Activated B cell treated with CpG ODN at 0.5 μM for 24 hours (primary cell): ENCODE results near the gene TUBB1. TPM values are rescaled to one million over a fixed set of nuclear protein-coding genes. Genes with fewer than 3 reads are reported as not detected.

ENCODE experiments used
- ATAC-seq: fragments of 200-7000 bp; cut with Tn5 transposase; one replicate; pipeline ENCODE4 v1.10.0; 2021; ENCODE audit warnings: low read depth, mild to moderate bottlenecking, moderate library complexity
- CTCF ChIA-PET: fragments of 350-600 bp; sonication (Branson Sonifier 250); formaldehyde crosslinking; loops from one replicate; lab custom pipeline; 2021; ENCODE audit warnings: antibody characterized with exemption; lab: Charles Lee
- POLR2A ChIA-PET: fragments of 350-600 bp; sonication (Branson Sonifier 250); formaldehyde crosslinking; loops from one replicate; lab custom pipeline; 2021; ENCODE audit warnings: antibody characterized with exemption; lab: Charles Lee
- DNase-seq: peaks from one replicate; pipeline ENCODE4 v3.0.0; 2022
- H3K27ac Mint-ChIP-seq: one replicate; pipeline ENCODE4 v1.8.0; 2020; ENCODE audit warnings: mixed read lengths
- H3K27me3 Mint-ChIP-seq: one replicate; pipeline ENCODE4 v1.8.0; 2021; ENCODE audit warnings: mixed read lengths
- H3K36me3 Mint-ChIP-seq: one replicate; pipeline ENCODE4 v1.8.0; 2021; ENCODE audit warnings: low read depth, mixed read lengths
- H3K4me1 Mint-ChIP-seq: one replicate; pipeline ENCODE4 v1.8.0; 2021; ENCODE audit warnings: mixed read lengths
- H3K4me3 Mint-ChIP-seq: one replicate; pipeline ENCODE4 v1.8.0; 2020; ENCODE audit warnings: mild to moderate bottlenecking, mixed read lengths
- H3K9me3 Mint-ChIP-seq: one replicate; pipeline ENCODE4 v1.8.0; 2020; ENCODE audit warnings: mixed read lengths
- CTCF ChIP-seq: fragments of 200-600 bp; IDR thresholded peaks from one replicate; pipeline ENCODE4 v1.8.0; 2022; ENCODE audit warnings: antibody characterized with exemption, mild to moderate bottlenecking
- intact Hi-C: fragments of 100-400 bp; cut with micrococcal nuclease; formaldehyde crosslinking; loops from one replicate; pipeline ENCODE4 v1.15.1; 2024
- total RNA-seq: library from RNA; stranded (reverse); gene quantifications from 2 replicates; pipeline ENCODE4 v1.2.3, GENCODE V29; 2022

TUBB1 gene
- total RNA-seq, 1 donor from 2014 or later = 0.09 TPM

GRCh38 chr20:59064214-59064722, 45.0 kb downstream of the TUBB1 start:
- intact Hi-C loops = no loop called here
- ChIA-PET POLR2A (no interaction called here), CTCF (no interaction called here)
- H3K27ac Mint-ChIP-seq = no peak overlapping the region
- no peaks in the 10 kb centered on the region for H3K36me3 Mint-ChIP-seq
- ATAC-seq = no peak
- no peak overlapping the region for H3K4me3 Mint-ChIP-seq
- no peak for DNase-seq
- TF ChIP-seq CTCF = no peak
- peaks cover 15% of the 10 kb centered on the region for H3K27me3 Mint-ChIP-seq
- H3K9me3 Mint-ChIP-seq = no peaks in the 10 kb centered on the region
- no peaks in the 10 kb centered on the region for H3K4me1 Mint-ChIP-seq

DNA sequence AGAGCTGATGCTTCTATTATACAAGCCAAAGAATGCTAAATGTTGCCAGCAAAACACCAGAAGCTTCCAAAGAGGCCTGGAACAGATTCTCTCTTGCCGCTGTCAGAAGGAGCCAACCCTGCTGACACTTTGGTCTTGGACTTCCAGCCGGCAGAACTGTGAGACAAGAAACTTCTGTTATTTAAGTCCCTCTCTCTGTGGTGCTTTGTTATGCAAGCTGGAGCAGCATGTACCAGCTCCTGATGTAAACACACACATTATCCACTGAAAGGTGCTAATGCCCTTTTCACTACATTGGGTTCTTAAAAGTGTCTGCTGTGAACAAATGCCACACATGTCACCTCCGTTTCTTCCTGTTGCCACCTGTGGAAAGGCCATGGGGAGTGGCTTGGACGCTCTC, 49.3 kb downstream of the TUBB1 start:
- DNase-seq = no peak
- no peak overlapping the region for H3K27ac Mint-ChIP-seq
- intact Hi-C loops = no loop called here
- H3K27me3 Mint-ChIP-seq = peaks cover 9% of the 10 kb centered on the region
- TF ChIP-seq CTCF = no peak
- no peak for ATAC-seq
- no peaks in the 10 kb centered on the region for H3K36me3 Mint-ChIP-seq
- peaks cover 18% of the 10 kb centered on the region for H3K4me1 Mint-ChIP-seq
- ChIA-PET POLR2A (no interaction called here), CTCF (interaction anchor here (1.2 kb wide), 1 partner anchor 140 kb away, joined by 3 read pairs; no protein-coding TSS in a partner anchor)
- H3K4me3 Mint-ChIP-seq = no peak overlapping the region
- no peaks in the 10 kb centered on the region for H3K9me3 Mint-ChIP-seq

DNA sequence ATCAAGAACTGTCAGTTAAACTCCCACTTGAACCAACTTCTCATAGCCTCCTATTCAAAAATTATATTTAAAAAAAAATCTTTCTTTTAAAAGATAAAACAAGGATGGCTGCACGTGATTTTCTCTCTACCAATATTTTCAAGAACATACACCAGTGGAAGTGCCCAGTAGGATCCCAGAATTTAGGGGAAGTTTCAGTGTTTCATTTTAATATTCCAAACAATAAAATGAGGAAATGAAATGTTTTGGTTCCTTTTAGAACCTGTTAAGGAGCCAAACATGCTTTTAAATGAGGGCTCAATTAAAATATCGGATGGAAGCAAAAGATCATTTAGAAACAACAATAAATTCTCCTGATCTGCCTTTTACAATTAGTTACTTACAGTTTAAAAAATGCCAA, 49.8 kb downstream of the TUBB1 start:
- POLR2A ChIA-PET = no interaction called here
- peaks cover 18% of the 10 kb centered on the region for H3K4me1 Mint-ChIP-seq

GRCh38 chr20:59071216-59071615, 52.0 kb downstream of the TUBB1 start:
- POLR2A ChIA-PET = interaction anchor here (0.9 to 1.1 kb wide), 2 partner anchors 16 to 39 kb away, joined by 3 read pairs; partner anchors contain the start of gene ATP5F1E

More for the DNA sequence above, 49.8 kb downstream of the TUBB1 start:
- H3K27ac Mint-ChIP-seq = no peak overlapping the region
- no peaks in the 10 kb centered on the region for H3K36me3 Mint-ChIP-seq
- TF ChIP-seq CTCF = no peak
- H3K27me3 Mint-ChIP-seq = peaks cover 5% of the 10 kb centered on the region
- intact Hi-C loops = no loop called here
- no peak for DNase-seq
- no peak overlapping the region for H3K4me3 Mint-ChIP-seq
- no peaks in the 10 kb centered on the region for H3K9me3 Mint-ChIP-seq
- ATAC-seq = no peak
- CTCF ChIA-PET = no interaction called here

More at GRCh38 chr20:59071216-59071615, 52.0 kb downstream of the TUBB1 start:
- TF ChIP-seq CTCF = no peak
- no peaks in the 10 kb centered on the region for H3K36me3 Mint-ChIP-seq
- no peak overlapping the region for H3K4me3 Mint-ChIP-seq
- CTCF ChIA-PET = interaction anchor here (0.5 to 1.3 kb wide), 5 partner anchors 11 to 201 kb away, joined by 3 to 5 read pairs (median 3); no protein-coding TSS in a partner anchor
- intact Hi-C loops = loop anchor here (2.0 to 5.0 kb wide), 2 partner anchors 66 to 426 kb away; no protein-coding TSS in a partner anchor
- H3K27me3 Mint-ChIP-seq = peaks cover 14% of the 10 kb centered on the region
- H3K27ac Mint-ChIP-seq = peak overlapping the region; percentile 25
- no peaks in the 10 kb centered on the region for H3K9me3 Mint-ChIP-seq
- DNase-seq = no peak
- peaks cover 20% of the 10 kb centered on the region for H3K4me1 Mint-ChIP-seq
- ATAC-seq = peak; percentile 90
